Measurements from ENCODE around the gene SUN2. TPM values are rescaled to one million over a fixed set of nuclear protein-coding genes. Genes with fewer than 3 reads are reported as not detected.

Gene SUN2
- total RNA-seq, 1 donor from 2014 or later: 16.2 TPM

GRCh38 chr22:38705235-38706100 lies 50.3 kb downstream of the SUN2 start, which contains the start of gene GTPBP1:
TSS of gene GTPBP1 (plus strand) at chr22:38705944. CDS start at chr22:38705956, 12 bp downstream.
- Mint-ChIP-seq H3K27me3 (ENCODE audit: insufficient read depth, low read depth) (peaks cover 20% of the 10 kb centered on the region), H3K4me1 (peaks cover 42% of the 10 kb centered on the region), H3K9me3 (no peaks in the 10 kb centered on the region), H3K4me3 (peak within 1 kb of the TSS; percentile 95), H3K36me3 (no peaks in the 10 kb centered on the region), H3K27ac (peak within 1 kb of the TSS; percentile 97)
- Histone ChIP-seq H3K4me1 (peaks cover 18% of the 10 kb centered on the region), H3K9ac (peak within 1 kb of the TSS; percentile 74), H3F3A (ENCODE audit: low read depth) (peaks cover 23% of the 10 kb centered on the region), H3K79me2 (ENCODE audit: low read depth) (peaks cover 47% of the 10 kb centered on the region), H3K4me2 (peak within 1 kb of the TSS; percentile 99), H4K20me1 (ENCODE audit: low read depth) (peaks cover 45% of the 10 kb centered on the region), H3K27ac (peak within 1 kb of the TSS; percentile 60), H3K9me3 (ENCODE audit: low read depth) (no peaks in the 10 kb centered on the region), H3K4me3 (peak within 1 kb of the TSS; percentile 88), H3K27me3 (peaks cover 9% of the 10 kb centered on the region), H2AFZ (replicated peaks) (peak within 1 kb of the TSS; percentile 21), H3K36me3 (no peaks in the 10 kb centered on the region)
- TF ChIP-seq EZH2phosphoT487 (IDR thresholded peaks at IDR 0.05) (no peak), CTCF (IDR thresholded peaks at IDR 0.05) (no peak), EZH2 (IDR thresholded peaks at IDR 0.05) (no peak)
- DNase-seq (ENCODE audit: low spot score): peak; percentile 100

- no peak overlapping the region for H3K9ac ChIP-seq
- H3K4me1 ChIP-seq: peaks cover 20% of the 10 kb centered on the region
- H3K4me3 ChIP-seq: peak overlapping the region; percentile 38
- peak; percentile 51 for DNase-seq (ENCODE audit: low spot score)
- H2AFZ ChIP-seq (replicated peaks): peak overlapping the region; percentile 21
- peaks cover 47% of the 10 kb centered on the region for H3K4me1 Mint-ChIP-seq
- TF ChIP-seq EZH2 (IDR thresholded peaks at IDR 0.05) (no peak), CTCF (IDR thresholded peaks at IDR 0.05) (no peak), EZH2phosphoT487 (IDR thresholded peaks at IDR 0.05) (no peak)
- peaks cover 9% of the 10 kb centered on the region for H3K27me3 ChIP-seq
- H3K79me2 ChIP-seq (ENCODE audit: low read depth): peaks cover 47% of the 10 kb centered on the region
- H3K27ac ChIP-seq: peak overlapping the region; percentile 38
- H3K9me3 ChIP-seq (ENCODE audit: low read depth): no peaks in the 10 kb centered on the region
- H3K4me3 Mint-ChIP-seq: peak overlapping the region; percentile 84
- H3K36me3 Mint-ChIP-seq: no peaks in the 10 kb centered on the region
- peaks cover 20% of the 10 kb centered on the region for H3K27me3 Mint-ChIP-seq (ENCODE audit: insufficient read depth, low read depth)
- H3K36me3 ChIP-seq: no peaks in the 10 kb centered on the region
- H3K9me3 Mint-ChIP-seq: no peaks in the 10 kb centered on the region
- peaks cover 40% of the 10 kb centered on the region for H4K20me1 ChIP-seq (ENCODE audit: low read depth)
- H3F3A ChIP-seq (ENCODE audit: low read depth): peaks cover 23% of the 10 kb centered on the region
- peak overlapping the region; percentile 97 for H3K27ac Mint-ChIP-seq
- peak overlapping the region; percentile 71 for H3K4me2 ChIP-seq
These were observed 51.1 kb downstream of the SUN2 start for GRCh38 chr22:38704654-38705234.

DNA sequence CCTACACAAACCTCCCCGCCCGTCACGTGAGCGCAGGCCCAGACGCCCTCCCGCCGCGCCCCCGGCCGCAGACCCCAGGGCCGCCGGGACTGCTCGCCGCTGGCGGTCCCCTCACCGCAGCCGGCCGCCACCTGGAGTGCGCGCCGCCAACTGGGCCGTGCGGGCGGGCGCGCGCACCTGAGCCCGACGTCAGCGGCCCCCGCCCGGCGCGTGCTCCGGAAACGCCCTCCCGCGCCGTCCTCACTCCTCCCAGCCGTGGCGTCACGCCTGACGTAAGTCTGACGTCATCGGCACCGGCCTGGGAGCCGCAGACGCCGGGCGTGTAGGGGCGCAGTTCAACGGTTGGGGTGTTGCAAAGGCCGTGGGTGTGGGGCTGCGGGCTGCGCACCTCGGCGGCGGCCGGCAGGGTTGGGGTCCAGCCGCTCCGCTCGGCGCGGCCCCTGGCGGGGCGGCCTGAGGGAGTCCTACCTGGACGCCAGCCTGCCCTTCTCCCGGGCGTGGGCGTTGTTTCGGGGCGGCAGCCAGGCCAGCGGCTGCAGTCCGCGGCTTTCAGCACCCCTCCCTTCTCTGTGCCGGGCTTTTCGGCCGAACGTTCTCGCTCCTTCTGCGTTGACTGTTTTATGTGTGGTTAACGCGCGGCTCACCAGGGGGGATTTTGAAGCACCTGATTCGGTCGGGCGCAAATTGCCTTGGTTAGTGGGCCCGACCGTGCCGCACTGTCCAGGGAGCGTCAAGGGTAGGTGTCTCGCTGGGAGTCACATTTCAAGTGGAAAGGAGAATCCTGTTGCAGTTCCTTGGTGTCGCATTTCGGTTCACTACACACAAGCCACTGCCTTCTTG lies 54.8 kb downstream of the SUN2 start, which contains the start of gene JOSD1:
JOSD1 (minus strand) TSS at position 155 of the 840 bp plus-strand sequence. CDS start 956 bp downstream, outside the sequence.
- H3K4me2 ChIP-seq: peak within 1 kb of the TSS; percentile 96
- peak; percentile 97 for DNase-seq (ENCODE audit: low spot score)
- peaks cover 23% of the 10 kb centered on the region for H3F3A ChIP-seq (ENCODE audit: low read depth)
- H3K27me3 ChIP-seq: peaks cover 9% of the 10 kb centered on the region
- H3K27me3 Mint-ChIP-seq (ENCODE audit: insufficient read depth, low read depth): peaks cover 16% of the 10 kb centered on the region
- peak within 1 kb of the TSS; percentile 98 for H3K4me3 ChIP-seq
- H3K27ac Mint-ChIP-seq: peak within 1 kb of the TSS; percentile 91
- H3K4me1 Mint-ChIP-seq: peaks cover 61% of the 10 kb centered on the region
- H2AFZ ChIP-seq (replicated peaks): peak within 1 kb of the TSS; percentile 77
- peaks cover 5% of the 10 kb centered on the region for H3K36me3 Mint-ChIP-seq
- peaks cover 31% of the 10 kb centered on the region for H3K4me1 ChIP-seq
- peaks cover 45% of the 10 kb centered on the region for H3K79me2 ChIP-seq (ENCODE audit: low read depth)
- no peaks in the 10 kb centered on the region for H3K9me3 ChIP-seq (ENCODE audit: low read depth)
- H4K20me1 ChIP-seq (ENCODE audit: low read depth): peaks cover 33% of the 10 kb centered on the region
- TF ChIP-seq EZH2phosphoT487 (IDR thresholded peaks at IDR 0.05) (no peak), CTCF (IDR thresholded peaks at IDR 0.05) (peak; percentile 21), EZH2 (IDR thresholded peaks at IDR 0.05) (no peak)
- peak within 1 kb of the TSS; percentile 79 for H3K9ac ChIP-seq
- H3K9me3 Mint-ChIP-seq: no peaks in the 10 kb centered on the region
- peak within 1 kb of the TSS; percentile 3 for H3K27ac ChIP-seq
- H3K4me3 Mint-ChIP-seq: peak within 1 kb of the TSS; percentile 98
- H3K36me3 ChIP-seq: no peaks in the 10 kb centered on the region
